Measurements from ENCODE around the gene SETD1B. TPM values are rescaled to one million over a fixed set of nuclear protein-coding genes. Genes with fewer than 3 reads are reported as not detected.

The SETD1B gene
- total and polyA plus RNA-seq, 2 donors (not counting 1 experiment from before 2014, with no cell fraction given), result 1.2 to 3.5 TPM

DNA sequence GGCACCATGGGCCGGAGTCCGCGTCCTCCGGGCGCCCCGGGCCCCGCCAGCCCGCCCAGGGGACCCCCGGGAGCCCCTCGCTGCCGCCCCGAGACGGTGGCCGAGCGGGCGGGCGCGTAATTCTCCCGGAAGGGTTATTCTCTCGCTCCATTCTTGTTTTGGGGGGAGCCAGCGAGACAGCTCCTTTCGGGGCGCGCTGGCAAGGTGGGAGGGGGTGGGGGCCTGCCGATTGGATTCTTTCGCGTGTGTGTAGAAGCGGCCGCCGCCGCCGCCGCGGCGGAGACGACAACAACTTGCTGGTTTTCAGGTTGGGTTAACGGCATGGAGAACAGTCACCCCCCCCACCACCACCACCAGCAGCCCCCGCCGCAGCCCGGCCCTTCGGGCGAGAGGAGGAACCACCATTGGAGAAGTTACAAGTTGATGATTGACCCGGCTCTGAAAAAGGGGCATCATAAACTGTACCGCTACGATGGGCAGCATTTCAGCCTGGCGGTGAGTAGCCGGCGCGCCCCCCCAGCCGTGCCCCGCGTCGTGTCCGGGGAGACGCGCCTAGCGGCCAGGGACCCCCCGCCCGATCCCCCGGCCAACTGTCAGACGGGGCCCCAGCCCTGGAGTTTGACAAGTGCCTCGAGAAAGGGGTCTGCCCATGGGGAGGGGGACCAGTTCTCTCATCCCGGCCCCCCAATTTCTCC lies 755 bp downstream of the SETD1B start:
- Histone ChIP-seq H2AFZ (ENCODE audit: low read length) (no peak overlapping the region), H3K27ac (ENCODE audit: insufficient read depth, low read length) (peak overlapping the region; percentile 50)
- DNase-seq (ENCODE audit: low read depth in 2 of 2), result no peak

GRCh38 chr12:121805171-121806008 lies 1.6 kb downstream of the SETD1B start:
- Histone ChIP-seq H2AFZ (ENCODE audit: low read length) (no peak overlapping the region), H3K4me1 (ENCODE audit: control insufficient read depth, extremely low read depth, insufficient read depth, low read length) (peaks cover 5% of the 10 kb centered on the region), H3K9me3 (ENCODE audit: control insufficient read depth, insufficient read depth, low read depth, low read length) (no peaks in the 10 kb centered on the region), H3K9ac (ENCODE audit: insufficient read depth, low read length) (peak overlapping the region; percentile 71), H3K27ac (ENCODE audit: insufficient read depth, low read length) (peak overlapping the region; percentile 50), H3K36me3 (ENCODE audit: control insufficient read depth, insufficient read depth, low read length) (peaks cover 22% of the 10 kb centered on the region), H3K79me2 (ENCODE audit: control insufficient read depth, insufficient read depth, low read length) (peaks cover 72% of the 10 kb centered on the region), H3K4me2 (ENCODE audit: extremely low read depth, insufficient read depth, low read length) (peak overlapping the region; percentile 100), H3K27me3 (ENCODE audit: control insufficient read depth, insufficient read depth, low read length) (no peaks in the 10 kb centered on the region), H4K20me1 (ENCODE audit: control insufficient read depth, extremely low read depth, insufficient read depth, low read length) (no peaks in the 10 kb centered on the region), H3K4me3 (replicated peaks in 1 of 4; ENCODE audit: control extremely low read depth in 1 of 4, insufficient read depth in 1 of 4, low read depth in 3 of 4, low read length in 4 of 4) (peak overlapping the region; percentile 79 to 87 (median 85))
- DNase-seq (ENCODE audit: low read depth in 2 of 2), result peak in 1 of 2 donors; percentile 56
- TF ChIP-seq CTCF (conservative IDR thresholded peaks at IDR 0.05 in 1 of 2, IDR thresholded peaks at IDR 0.05 in 1 of 2; ENCODE audit: low read depth in 1 of 2, low read length in 2 of 2), result no peak
- TF ChIP-seq EZH2 (IDR thresholded peaks at IDR 0.05; ENCODE audit: low read length, missing control alignments), result no peak

More for the DNA sequence above, 755 bp downstream of the SETD1B start:
- TF ChIP-seq CTCF (conservative IDR thresholded peaks at IDR 0.05 in 1 of 2, IDR thresholded peaks at IDR 0.05 in 1 of 2; ENCODE audit: low read depth in 1 of 2, low read length in 2 of 2), result no peak
- H3K79me2 ChIP-seq (ENCODE audit: control insufficient read depth, insufficient read depth, low read length), result peaks cover 64% of the 10 kb centered on the region
- no peaks in the 10 kb centered on the region for H3K9me3 ChIP-seq (ENCODE audit: control insufficient read depth, insufficient read depth, low read depth, low read length)
- no peaks in the 10 kb centered on the region for H4K20me1 ChIP-seq (ENCODE audit: control insufficient read depth, extremely low read depth, insufficient read depth, low read length)
- H3K4me1 ChIP-seq (ENCODE audit: control insufficient read depth, extremely low read depth, insufficient read depth, low read length), result peaks cover 2% of the 10 kb centered on the region
- H3K4me3 ChIP-seq (replicated peaks in 1 of 4; ENCODE audit: control extremely low read depth in 1 of 4, insufficient read depth in 1 of 4, low read depth in 3 of 4, low read length in 4 of 4), result peak overlapping the region; percentile 54 to 87 (median 85)
- H3K4me2 ChIP-seq (ENCODE audit: extremely low read depth, insufficient read depth, low read length), result peak overlapping the region; percentile 71
- no peaks in the 10 kb centered on the region for H3K27me3 ChIP-seq (ENCODE audit: control insufficient read depth, insufficient read depth, low read length)
- H3K9ac ChIP-seq (ENCODE audit: insufficient read depth, low read length), result peak overlapping the region; percentile 71
- peaks cover 15% of the 10 kb centered on the region for H3K36me3 ChIP-seq (ENCODE audit: control insufficient read depth, insufficient read depth, low read length)

DNA sequence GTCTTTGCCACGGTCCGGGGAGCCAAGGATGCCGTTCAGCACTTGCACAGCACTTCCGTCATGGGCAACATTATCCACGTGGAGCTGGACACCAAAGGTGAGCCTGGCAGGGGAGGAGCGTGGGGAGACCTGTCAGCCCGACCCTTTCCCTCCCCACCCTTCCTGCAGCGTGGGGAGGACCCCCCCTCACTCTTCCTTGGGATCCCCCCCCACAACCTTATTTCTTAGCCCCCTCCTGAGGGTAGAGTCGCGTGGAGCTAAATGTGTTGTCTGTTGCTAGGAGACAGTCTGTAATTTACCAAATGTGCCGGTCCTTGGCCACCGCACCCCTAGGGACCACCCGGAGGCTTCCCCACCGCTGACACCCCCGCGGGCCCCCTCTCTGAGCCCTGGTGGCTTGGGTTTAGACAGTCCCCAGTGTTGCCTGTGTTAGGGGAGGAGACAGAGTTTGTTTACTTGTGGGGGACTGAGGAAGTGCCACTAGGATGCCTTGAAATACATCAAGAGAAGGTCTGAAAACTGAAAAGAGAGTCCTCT lies 2.3 kb downstream of the SETD1B start:
- H3K79me2 ChIP-seq (ENCODE audit: control insufficient read depth, insufficient read depth, low read length), result peaks cover 78% of the 10 kb centered on the region
- peak overlapping the region; percentile 100 for H3K4me2 ChIP-seq (ENCODE audit: extremely low read depth, insufficient read depth, low read length)
- TF ChIP-seq EZH2 (IDR thresholded peaks at IDR 0.05; ENCODE audit: low read length, missing control alignments) (no peak), CTCF (conservative IDR thresholded peaks at IDR 0.05 in 1 of 2, IDR thresholded peaks at IDR 0.05 in 1 of 2; ENCODE audit: low read depth in 1 of 2, low read length in 2 of 2) (no peak)
- no peaks in the 10 kb centered on the region for H4K20me1 ChIP-seq (ENCODE audit: control insufficient read depth, extremely low read depth, insufficient read depth, low read length)
- no peak for DNase-seq (ENCODE audit: low read depth in 2 of 2)
- peaks cover 26% of the 10 kb centered on the region for H3K36me3 ChIP-seq (ENCODE audit: control insufficient read depth, insufficient read depth, low read length)
- peak overlapping the region; percentile 40 for H3K9ac ChIP-seq (ENCODE audit: insufficient read depth, low read length)
- peaks cover 8% of the 10 kb centered on the region for H3K4me1 ChIP-seq (ENCODE audit: control insufficient read depth, extremely low read depth, insufficient read depth, low read length)
- H3K4me3 ChIP-seq (replicated peaks in 1 of 4; ENCODE audit: control extremely low read depth in 1 of 4, insufficient read depth in 1 of 4, low read depth in 3 of 4, low read length in 4 of 4), result peak overlapping the region; percentile 79 to 87 (median 83)
- no peaks in the 10 kb centered on the region for H3K9me3 ChIP-seq (ENCODE audit: control insufficient read depth, insufficient read depth, low read depth, low read length)
- H3K27ac ChIP-seq (ENCODE audit: insufficient read depth, low read length), result peak overlapping the region; percentile 57
- H2AFZ ChIP-seq (ENCODE audit: low read length), result no peak overlapping the region
- H3K27me3 ChIP-seq (ENCODE audit: control insufficient read depth, insufficient read depth, low read length), result no peaks in the 10 kb centered on the region

All from fibroblast of lung (primary cell).